ENCODE data around the gene APOH. TPM values are rescaled to one million over a fixed set of nuclear protein-coding genes. Genes with fewer than 3 reads are reported as not detected.
A peak's percentile ranks its signal among the peaks of the same experiment; 100 is the strongest.

Gene APOH
- polyA plus RNA-seq, 1 of the 3 experiments (the other 2 are of a cell fraction), result not detected

DNA sequence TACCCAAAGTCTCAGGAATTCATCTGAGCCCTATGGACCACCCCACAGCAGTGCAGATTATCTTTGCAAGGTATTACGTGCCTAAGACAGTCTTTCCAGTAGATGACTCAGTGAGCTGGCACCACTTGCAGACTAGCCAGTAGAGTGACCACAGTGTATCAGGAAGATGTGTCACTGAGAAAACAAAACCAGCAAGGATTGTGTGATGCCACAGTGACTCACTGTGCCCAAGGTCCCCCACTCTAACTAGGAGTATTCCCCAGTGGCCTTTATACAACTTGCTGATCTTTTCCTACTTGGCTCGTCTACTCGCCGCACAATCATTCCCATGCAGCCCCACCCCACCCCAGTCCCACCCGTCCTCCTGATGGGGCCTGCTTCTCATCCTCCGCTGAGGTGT lies 46.4 kb upstream of the APOH start:
- H4K20me1 ChIP-seq (ENCODE audit: insufficient read depth), result no peaks in the 10 kb centered on the region
- 13% methylated on average over 6 of the region's 6 CpGs for WGBS (ENCODE audit: low lambda C conversion rate)
- no peak for DNase-seq
- POLR2A ChIA-PET, result no interaction called here
- H3K4me2 ChIP-seq, result peak overlapping the region; percentile 71
- H3K9me3 ChIP-seq, result no peaks in the 10 kb centered on the region
- peaks cover 6% of the 10 kb centered on the region; the same call in 1 of the 2 replicates for H3K79me2 ChIP-seq (ENCODE audit: insufficient read depth)
- H2AFZ ChIP-seq (ENCODE audit: low read depth), result no peak overlapping the region
- peak overlapping the region in 1 of 2 experiments; percentile 80; a peak in 2 of 4 replicates for H3K27ac ChIP-seq (ENCODE audit: low read depth in 2 of 2, low read length in 1 of 2)
- H3K4me3 ChIP-seq (ENCODE audit: low read depth in 2 of 2, low read length in 1 of 2), result no peak overlapping the region; a peak in 1 of 4 replicates
- peaks cover 51% of the 10 kb centered on the region for H3F3A ChIP-seq (replicated peaks; ENCODE audit: insufficient read depth)
- no peaks in the 10 kb centered on the region for H3K27me3 ChIP-seq (ENCODE audit: insufficient read depth)
- H3K9me2 ChIP-seq, result no peaks in the 10 kb centered on the region
- CTCF ChIA-PET, result interaction anchor here (0.7 to 1.6 kb wide), 4 partner anchors 21 to 439 kb away, joined by 3 to 5 read pairs (median 4); no protein-coding TSS in a partner anchor
- H3K36me3 ChIP-seq (replicated peaks in 1 of 2; ENCODE audit: control insufficient read depth in 1 of 2, insufficient read depth in 2 of 2, low read length in 1 of 2), result no peaks in the 10 kb centered on the region
- peak overlapping the region; percentile 31; the same call in 1 of the 2 replicates for H3K9ac ChIP-seq
- H3K4me1 ChIP-seq (ENCODE audit: control insufficient read depth in 1 of 2, insufficient read depth in 2 of 2, low read depth in 1 of 2, low read length in 1 of 2), result peaks cover 3 to 37% of the 10 kb centered on the region in 2 experiments; a peak in 3 of 4 replicates
- TF ChIP-seq MXI1 (IDR thresholded peaks at IDR 0.05; ENCODE audit: low read depth, low read length) (no peak), NFIC (IDR thresholded peaks at IDR 0.05; ENCODE audit: borderline replicate concordance) (peak; percentile 98), JUND (IDR thresholded peaks at IDR 0.05) (peak; percentile 99), FOXJ3 (CRISPR knock-in tag; IDR thresholded peaks at IDR 0.05) (no peak), YY1 (IDR thresholded peaks at IDR 0.05; ENCODE audit: low read depth) (no peak), GATA2 (CRISPR knock-in tag; IDR thresholded peaks at IDR 0.05) (no peak), FOSL2 (IDR thresholded peaks at IDR 0.05; ENCODE audit: borderline replicate concordance, low read depth) (peak; percentile 98), TAF1 (IDR thresholded peaks at IDR 0.05; ENCODE audit: borderline replicate concordance, low read depth, low read length) (no peak), GABPA (IDR thresholded peaks at IDR 0.05; ENCODE audit: low read depth) (no peak; the same call in 1 of the 2 replicates), CHD2 (IDR thresholded peaks at IDR 0.05; ENCODE audit: low read length, partially characterized antibody) (no peak), TCF12 (IDR thresholded peaks at IDR 0.05) (peak; percentile 94), RAD21 (IDR thresholded peaks at IDR 0.05; ENCODE audit: low read length) (no peak), SMC3 (IDR thresholded peaks at IDR 0.05; ENCODE audit: low read depth, low read length) (0 out of 2 replicates have a peak, but pooled peaks have one; percentile 10), RCOR1 (IDR thresholded peaks at IDR 0.05; ENCODE audit: low read length) (no peak), ELF1 (IDR thresholded peaks at IDR 0.05) (no peak), FOXM1 (IDR thresholded peaks at IDR 0.05; ENCODE audit: low read depth) (peak; percentile 59), EZH2phosphoT487 (IDR thresholded peaks at IDR 0.05; ENCODE audit: borderline replicate concordance, low read depth) (no peak), TEAD4 (IDR thresholded peaks at IDR 0.05; ENCODE audit: borderline replicate concordance, insufficient read depth) (peak; percentile 90), SIN3A (IDR thresholded peaks at IDR 0.05; ENCODE audit: borderline replicate concordance, low read depth, low read length) (peak; percentile 52; the same call in 1 of the 2 replicates), EP300 (IDR thresholded peaks at IDR 0.05; ENCODE audit: borderline replicate concordance in 1 of 2, low read depth in 1 of 2, low read length in 1 of 2) (peak in 1 of 2 experiments; percentile 96; a peak in 2 of 4 replicates), POLR2AphosphoS5 (IDR thresholded peaks at IDR 0.05; ENCODE audit: low read depth, low read length) (peak; percentile 79; the same call in 1 of the 2 replicates)
- TF ChIP-seq, protein P1, sequence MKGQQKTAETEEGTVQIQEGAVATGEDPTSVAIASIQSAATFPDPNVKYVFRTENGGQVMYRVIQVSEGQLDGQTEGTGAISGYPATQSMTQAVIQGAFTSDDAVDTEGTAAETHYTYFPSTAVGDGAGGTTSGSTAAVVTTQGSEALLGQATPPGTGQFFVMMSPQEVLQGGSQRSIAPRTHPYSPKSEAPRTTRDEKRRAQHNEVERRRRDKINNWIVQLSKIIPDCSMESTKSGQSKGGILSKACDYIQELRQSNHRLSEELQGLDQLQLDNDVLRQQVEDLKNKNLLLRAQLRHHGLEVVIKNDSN (IDR thresholded peaks at IDR 0.05; ENCODE audit: borderline replicate concordance, low read depth), result no peak
- TF ChIP-seq, protein P2, sequence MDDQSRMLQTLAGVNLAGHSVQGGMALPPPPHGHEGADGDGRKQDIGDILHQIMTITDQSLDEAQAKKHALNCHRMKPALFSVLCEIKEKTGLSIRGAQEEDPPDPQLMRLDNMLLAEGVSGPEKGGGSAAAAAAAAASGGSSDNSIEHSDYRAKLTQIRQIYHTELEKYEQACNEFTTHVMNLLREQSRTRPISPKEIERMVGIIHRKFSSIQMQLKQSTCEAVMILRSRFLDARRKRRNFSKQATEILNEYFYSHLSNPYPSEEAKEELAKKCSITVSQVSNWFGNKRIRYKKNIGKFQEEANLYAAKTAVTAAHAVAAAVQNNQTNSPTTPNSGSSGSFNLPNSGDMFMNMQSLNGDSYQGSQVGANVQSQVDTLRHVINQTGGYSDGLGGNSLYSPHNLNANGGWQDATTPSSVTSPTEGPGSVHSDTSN (IDR thresholded peaks at IDR 0.05), result peak; percentile 87
- TF ChIP-seq, protein P3, sequence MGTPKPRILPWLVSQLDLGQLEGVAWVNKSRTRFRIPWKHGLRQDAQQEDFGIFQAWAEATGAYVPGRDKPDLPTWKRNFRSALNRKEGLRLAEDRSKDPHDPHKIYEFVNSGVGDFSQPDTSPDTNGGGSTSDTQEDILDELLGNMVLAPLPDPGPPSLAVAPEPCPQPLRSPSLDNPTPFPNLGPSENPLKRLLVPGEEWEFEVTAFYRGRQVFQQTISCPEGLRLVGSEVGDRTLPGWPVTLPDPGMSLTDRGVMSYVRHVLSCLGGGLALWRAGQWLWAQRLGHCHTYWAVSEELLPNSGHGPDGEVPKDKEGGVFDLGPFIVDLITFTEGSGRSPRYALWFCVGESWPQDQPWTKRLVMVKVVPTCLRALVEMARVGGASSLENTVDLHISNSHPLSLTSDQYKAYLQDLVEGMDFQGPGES (IDR thresholded peaks at IDR 0.05; ENCODE audit: low read depth, low read length), result no peak
- TF ChIP-seq, protein P4, sequence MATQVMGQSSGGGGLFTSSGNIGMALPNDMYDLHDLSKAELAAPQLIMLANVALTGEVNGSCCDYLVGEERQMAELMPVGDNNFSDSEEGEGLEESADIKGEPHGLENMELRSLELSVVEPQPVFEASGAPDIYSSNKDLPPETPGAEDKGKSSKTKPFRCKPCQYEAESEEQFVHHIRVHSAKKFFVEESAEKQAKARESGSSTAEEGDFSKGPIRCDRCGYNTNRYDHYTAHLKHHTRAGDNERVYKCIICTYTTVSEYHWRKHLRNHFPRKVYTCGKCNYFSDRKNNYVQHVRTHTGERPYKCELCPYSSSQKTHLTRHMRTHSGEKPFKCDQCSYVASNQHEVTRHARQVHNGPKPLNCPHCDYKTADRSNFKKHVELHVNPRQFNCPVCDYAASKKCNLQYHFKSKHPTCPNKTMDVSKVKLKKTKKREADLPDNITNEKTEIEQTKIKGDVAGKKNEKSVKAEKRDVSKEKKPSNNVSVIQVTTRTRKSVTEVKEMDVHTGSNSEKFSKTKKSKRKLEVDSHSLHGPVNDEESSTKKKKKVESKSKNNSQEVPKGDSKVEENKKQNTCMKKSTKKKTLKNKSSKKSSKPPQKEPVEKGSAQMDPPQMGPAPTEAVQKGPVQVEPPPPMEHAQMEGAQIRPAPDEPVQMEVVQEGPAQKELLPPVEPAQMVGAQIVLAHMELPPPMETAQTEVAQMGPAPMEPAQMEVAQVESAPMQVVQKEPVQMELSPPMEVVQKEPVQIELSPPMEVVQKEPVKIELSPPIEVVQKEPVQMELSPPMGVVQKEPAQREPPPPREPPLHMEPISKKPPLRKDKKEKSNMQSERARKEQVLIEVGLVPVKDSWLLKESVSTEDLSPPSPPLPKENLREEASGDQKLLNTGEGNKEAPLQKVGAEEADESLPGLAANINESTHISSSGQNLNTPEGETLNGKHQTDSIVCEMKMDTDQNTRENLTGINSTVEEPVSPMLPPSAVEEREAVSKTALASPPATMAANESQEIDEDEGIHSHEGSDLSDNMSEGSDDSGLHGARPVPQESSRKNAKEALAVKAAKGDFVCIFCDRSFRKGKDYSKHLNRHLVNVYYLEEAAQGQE (IDR thresholded peaks at IDR 0.05; ENCODE audit: low read depth, low read length), result peak; percentile 67
- TF ChIP-seq, protein P5, sequence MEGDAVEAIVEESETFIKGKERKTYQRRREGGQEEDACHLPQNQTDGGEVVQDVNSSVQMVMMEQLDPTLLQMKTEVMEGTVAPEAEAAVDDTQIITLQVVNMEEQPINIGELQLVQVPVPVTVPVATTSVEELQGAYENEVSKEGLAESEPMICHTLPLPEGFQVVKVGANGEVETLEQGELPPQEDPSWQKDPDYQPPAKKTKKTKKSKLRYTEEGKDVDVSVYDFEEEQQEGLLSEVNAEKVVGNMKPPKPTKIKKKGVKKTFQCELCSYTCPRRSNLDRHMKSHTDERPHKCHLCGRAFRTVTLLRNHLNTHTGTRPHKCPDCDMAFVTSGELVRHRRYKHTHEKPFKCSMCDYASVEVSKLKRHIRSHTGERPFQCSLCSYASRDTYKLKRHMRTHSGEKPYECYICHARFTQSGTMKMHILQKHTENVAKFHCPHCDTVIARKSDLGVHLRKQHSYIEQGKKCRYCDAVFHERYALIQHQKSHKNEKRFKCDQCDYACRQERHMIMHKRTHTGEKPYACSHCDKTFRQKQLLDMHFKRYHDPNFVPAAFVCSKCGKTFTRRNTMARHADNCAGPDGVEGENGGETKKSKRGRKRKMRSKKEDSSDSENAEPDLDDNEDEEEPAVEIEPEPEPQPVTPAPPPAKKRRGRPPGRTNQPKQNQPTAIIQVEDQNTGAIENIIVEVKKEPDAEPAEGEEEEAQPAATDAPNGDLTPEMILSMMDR (IDR thresholded peaks at IDR 0.05), result peak; percentile 38
- TF ChIP-seq, protein P6, sequence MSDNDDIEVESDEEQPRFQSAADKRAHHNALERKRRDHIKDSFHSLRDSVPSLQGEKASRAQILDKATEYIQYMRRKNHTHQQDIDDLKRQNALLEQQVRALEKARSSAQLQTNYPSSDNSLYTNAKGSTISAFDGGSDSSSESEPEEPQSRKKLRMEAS (IDR thresholded peaks at IDR 0.05; ENCODE audit: low read depth), result peak; percentile 64; the same call in 1 of the 2 replicates

All from SK-N-SH (cell line).